ENCODE data around the gene JPH4. TPM values are rescaled to one million over a fixed set of nuclear protein-coding genes. Genes with fewer than 3 reads are reported as not detected.

JPH4 gene
- total RNA-seq, 1 donor from 2014 or later, result not detected

DNA sequence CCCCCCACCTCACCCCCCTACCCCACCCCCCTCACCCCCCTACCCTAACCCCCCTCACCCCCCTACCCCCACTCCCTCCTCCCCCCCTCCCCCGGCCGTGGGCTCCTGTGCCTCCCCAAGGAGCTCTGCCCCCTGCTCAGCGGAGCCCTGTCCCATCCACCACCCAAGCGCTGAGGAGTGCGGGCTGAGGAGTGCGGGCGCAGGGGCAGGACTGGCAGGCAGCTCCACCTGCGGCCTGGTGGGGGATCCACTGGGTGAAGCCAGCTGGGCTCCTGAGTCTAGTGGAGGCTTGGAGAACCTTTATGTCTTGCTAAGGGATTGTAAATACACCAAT is 2.3 kb upstream of the JPH4 start:
- no peak for DNase-seq (ENCODE audit: extremely low read depth, low read depth, low spot score)

GRCh38 chr14:23580152-23580926 is 1.7 kb upstream of the JPH4 start:
- no peak for DNase-seq (ENCODE audit: extremely low read depth, low read depth, low spot score)

DNA sequence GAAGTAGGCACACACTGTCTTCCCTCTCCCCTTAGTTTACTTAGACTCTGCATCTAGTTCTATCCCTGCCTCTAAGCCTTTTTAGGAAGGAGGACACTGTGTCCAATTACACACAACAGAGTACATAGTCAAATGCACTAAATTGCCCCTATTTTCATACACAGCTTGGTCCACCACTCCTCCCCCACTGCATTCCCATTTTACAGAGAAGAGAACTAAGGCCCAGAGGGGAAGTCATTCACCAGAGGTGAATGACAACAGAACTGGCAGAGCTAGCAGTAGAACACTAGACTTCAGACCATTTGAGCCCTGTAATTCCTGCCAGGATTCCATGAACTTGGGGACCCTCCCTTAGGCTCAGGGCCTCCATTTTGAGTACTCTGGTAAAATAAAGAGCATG is 1.1 kb upstream of the JPH4 start:
- DNase-seq (ENCODE audit: extremely low read depth, low read depth, low spot score), result no peak

DNA sequence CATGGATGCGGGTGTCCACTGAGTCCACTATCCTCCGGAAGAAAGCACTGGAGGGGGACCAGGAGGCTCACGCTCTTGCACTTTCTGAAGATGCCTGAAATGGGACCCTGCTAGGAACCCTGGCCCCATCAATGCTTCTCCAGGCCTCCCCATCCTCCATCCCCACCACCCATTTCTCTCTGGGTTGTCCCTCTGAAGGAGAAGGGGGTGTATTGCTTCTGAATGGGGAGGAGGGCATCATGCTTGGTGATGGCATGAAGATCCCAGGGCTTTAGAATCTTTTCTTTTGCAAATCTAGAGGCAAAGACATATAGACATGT is 681 bp upstream of the JPH4 start:
- DNase-seq (ENCODE audit: extremely low read depth, low read depth, low spot score), result no peak

- no peak for DNase-seq (ENCODE audit: extremely low read depth, low read depth, low spot score)
Measured at GRCh38 chr14:23577710-23578392, 739 bp downstream of the JPH4 start.

- no peak for DNase-seq (ENCODE audit: extremely low read depth, low read depth, low spot score)
Measured at GRCh38 chr14:23577004-23577681, 1.4 kb downstream of the JPH4 start.

- no peak for DNase-seq (ENCODE audit: extremely low read depth, low read depth, low spot score)
Measured at GRCh38 chr14:23573384-23574015, 5.1 kb downstream of the JPH4 start.

DNA sequence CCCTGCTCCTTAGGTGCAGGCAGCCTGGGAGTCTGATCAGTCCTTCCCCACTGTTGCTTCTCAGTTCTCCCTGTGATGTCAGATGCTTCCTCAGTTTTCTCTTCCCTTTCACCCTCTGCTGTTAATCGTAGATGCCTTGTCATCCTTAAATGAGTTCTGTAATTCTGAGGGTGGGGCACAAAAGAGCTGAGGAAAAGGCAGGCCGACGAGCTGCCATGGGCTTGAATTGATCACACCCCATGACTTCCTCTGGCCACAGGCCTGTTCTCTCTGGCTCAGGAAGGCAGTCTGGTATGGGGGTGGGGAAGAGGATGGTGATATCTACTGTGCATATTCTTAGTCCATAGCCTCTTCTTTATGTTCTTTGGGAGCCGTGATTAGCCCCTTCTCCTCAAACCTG is 5.8 kb downstream of the JPH4 start:
- DNase-seq (ENCODE audit: extremely low read depth, low read depth, low spot score), result no peak

GRCh38 chr14:23572524-23572828 is 6.1 kb downstream of the JPH4 start:
- no peak for DNase-seq (ENCODE audit: extremely low read depth, low read depth, low spot score)

GRCh38 chr14:23571701-23572523 is 6.7 kb downstream of the JPH4 start:
- no peak for DNase-seq (ENCODE audit: extremely low read depth, low read depth, low spot score)

GRCh38 chr14:23570806-23571483 is 7.6 kb downstream of the JPH4 start:
- DNase-seq (ENCODE audit: extremely low read depth, low read depth, low spot score), result no peak

DNA sequence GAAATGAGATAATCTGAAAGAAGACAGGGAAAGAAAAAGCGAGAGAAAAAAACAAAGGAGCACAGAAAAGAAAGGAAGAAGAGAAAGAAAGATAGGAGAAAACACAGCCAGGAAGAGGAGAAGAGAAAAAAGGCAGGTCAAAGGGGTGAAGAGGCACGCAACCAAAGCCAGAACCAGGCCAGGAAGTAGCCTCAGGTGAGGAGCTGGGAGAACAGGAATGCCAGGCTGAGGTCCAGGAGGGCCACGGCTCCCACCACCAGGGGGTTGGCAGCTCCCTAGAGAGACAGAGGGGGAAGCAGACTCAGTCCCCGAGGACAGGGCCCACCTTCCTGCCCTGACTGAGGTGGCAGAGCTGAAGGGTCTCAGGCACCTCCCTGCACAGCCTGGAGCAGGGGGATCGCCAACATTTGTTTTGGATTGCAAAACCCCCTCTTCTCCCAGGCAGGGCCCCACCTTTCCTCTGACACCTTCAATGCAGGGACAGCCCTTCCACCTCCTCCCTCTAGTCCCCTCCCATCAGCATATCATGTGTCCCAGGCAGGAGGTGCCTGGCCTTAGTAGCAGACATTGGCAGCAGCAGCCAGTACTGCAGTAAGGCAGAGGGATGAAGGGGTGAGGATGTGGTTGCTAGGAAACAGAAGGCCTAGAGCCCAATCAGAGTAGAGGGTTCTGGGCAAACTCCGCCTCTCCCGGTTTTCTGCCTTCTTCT is 9.0 kb downstream of the JPH4 start:
- no peak for DNase-seq (ENCODE audit: extremely low read depth, low read depth, low spot score)

DNA sequence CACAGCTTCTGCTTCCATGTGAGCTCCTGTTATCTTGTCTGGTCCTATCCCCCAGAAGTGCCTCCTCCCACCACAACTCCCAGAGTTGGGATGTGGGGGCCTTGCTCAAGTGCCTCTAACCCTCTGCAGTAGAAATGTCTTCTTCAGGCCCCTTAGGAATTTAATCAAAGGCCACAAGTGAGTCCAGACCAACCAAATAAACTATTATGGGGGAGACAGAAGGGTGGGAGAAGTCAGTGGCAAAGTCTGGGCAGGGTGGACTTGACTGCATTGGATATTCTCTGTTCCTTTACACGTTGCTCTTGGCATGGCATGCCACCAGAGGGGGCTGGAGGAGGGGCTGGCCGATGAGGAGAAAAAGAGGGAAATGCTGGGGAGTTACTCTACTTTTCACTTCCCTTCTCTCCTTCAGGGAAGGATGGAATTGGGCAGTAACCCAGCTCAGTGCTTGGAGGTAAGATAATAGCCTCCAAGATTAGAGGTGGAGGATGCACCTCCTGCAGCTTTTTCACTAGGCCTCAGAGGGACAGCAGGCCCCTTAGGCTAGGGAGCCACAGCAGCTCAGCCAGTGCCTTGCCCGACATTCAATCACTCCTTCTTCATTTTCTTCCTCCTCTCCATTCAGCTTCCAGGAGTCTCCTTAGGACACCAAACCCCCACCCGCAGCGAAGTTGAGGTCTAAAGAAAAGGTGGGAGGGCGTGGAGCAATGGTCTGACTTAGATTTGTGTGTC is 9.8 kb downstream of the JPH4 start:
- DNase-seq (ENCODE audit: extremely low read depth, low read depth, low spot score), result no peak

- no peak for DNase-seq (ENCODE audit: extremely low read depth, low read depth, low spot score)
Measured at GRCh38 chr14:23568021-23568599, 10.5 kb downstream of the JPH4 start.

- DNase-seq (ENCODE audit: extremely low read depth, low read depth, low spot score), result no peak
Measured at GRCh38 chr14:23567186-23568020, 11.2 kb downstream of the JPH4 start, which contains the start of gene AP1G2. Gene AP1G2 (minus strand): TSS chr14:23567791. CDS start chr14:23567314, 477 bp downstream.

DNA sequence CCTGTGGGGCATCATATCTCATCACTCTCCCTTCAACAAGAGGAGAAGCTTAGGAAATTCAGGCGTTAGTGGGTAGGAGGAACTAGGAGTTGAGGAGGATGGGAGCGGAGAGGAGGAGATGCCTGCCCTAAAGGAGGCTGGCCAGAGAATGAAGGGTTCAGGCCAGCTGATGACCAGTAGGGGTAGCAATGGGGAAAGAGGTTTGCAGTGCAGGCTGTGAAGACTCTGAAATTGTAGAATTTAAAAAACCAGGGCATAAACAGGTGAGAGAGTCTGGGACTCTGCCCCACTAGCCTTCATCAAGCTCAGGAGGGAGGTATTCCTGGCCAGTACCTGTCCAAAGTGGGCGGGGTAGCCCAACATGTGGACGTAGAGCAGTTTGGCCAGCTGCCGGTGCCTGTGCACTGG is 11.8 kb downstream of the JPH4 start:
- DNase-seq (ENCODE audit: extremely low read depth, low read depth, low spot score), result no peak

DNA sequence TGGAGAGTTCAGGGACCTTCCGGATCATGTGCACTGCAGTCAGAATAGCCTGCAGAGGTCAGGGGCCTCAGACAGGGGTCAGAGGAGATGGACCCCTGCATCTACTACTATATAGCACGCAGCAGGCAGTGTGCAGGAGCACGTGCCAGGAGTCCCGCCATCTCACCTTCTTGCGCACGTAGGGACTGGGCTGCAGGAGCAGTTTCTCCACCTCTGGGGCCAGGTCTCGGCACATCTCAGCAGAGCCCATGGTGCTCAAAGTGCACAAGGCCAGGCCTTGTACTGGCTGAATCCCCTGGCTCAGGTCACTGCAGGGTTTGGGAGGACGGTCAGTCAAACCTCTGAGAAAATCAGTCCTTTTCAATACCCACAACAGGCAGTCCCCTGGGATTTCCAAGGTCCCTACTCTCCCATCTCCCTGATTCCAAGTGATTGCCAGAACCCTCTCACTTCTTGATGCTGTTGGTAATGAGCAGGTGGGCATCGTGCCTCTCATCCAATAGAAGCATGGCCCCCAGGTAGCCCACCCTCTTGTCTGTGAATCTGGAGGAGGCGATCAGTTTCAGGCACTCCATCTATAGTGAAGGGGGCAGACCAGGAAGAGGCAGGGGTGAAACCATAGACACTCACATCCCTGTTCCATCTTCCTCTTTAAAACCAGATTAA is 12.3 kb downstream of the JPH4 start:
- DNase-seq (ENCODE audit: extremely low read depth, low read depth, low spot score), result no peak

Data from glomerular endothelial cell (primary cell).